NCI-H2196 treated with DMSO at 0.1 percent for 48 hours (cell line): ENCODE data around the gene GJA1.
"Not testable (repeated sequence)": the region's sequence is repeated elsewhere in the genome, so short reads cannot be mapped to it uniquely, and the experiment has no call there.

Source experiments
- DNase-seq: peaks from one replicate; lab custom pipeline; 2025; ENCODE audit not compliant: unreplicated experiment; lab: John Stamatoyannopoulos, UW

The GJA1 gene

DNA sequence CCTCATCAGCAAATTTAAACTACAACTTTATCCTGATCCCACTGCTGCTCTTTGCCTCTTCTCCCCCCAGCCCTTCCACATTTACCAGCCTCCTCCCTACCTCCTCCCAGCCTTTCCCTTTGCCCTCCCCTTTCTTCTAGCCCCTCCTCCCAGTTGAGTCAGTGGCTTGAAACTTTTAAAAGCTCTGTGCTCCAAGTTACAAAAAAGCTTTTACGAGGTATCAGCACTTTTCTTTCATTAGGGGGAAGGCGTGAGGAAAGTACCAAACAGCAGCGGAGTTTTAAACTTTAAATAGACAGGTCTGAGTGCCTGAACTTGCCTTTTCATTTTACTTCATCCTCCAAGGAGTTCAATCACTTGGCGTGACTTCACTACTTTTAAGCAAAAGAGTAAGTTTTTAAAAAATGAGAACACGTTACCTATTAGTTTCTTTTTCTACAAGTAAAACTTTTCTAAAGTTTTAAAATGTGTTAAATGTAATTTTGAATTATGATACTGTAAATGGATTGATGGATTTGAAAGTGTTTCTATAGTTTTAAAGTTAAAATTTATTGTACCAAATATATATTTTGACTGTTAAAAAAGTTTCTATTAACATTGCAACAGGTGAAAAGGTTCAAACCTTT lies at the start of gene GJA1:
TSS of gene GJA1 (plus strand) at position 203 of the 626 bp plus-strand sequence. CDS start 11,202 bp downstream, outside the sequence.
- DNase-seq, result no peak

DNA sequence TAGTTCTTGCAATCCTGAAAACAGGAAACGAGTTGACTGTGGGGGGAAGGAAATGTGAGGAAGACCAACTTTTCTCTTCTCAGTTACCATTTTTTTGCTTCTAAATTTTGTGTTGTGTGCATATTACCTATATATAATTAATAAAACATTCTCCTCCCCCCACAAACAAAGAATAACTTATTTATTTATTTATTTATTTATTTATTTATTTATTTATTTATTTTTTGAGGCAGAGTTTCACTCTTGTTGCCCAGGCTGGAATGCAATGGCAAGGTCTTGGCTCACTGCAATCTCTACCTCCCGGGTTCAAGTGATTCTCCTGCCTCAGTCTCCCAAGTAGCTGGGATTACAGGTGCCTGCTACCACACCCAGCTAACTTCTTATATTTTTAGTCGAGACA lies 48.9 kb upstream of the GJA1 start:
- DNase-seq, result not testable (repeated sequence)

DNA sequence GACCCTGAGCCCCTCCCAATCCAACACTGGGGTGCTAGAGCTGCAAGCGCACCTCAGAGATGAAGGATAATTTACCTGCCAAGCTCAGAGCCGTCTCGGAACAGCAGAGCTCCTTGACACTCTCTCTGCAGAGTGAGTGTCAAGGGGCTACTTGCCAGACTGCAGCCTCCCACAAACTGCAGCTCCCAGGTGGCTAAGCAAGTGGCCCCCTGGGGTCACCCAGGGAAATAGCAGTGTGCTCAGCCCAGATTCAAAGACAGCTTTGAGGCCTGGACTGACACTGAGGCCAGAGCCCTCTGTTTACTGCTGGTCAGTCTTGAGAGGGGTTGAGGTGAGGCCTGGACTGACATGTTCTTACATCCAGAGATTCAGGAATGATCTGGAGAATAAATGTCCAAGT lies 46.0 kb upstream of the GJA1 start:
- no peak for DNase-seq

DNA sequence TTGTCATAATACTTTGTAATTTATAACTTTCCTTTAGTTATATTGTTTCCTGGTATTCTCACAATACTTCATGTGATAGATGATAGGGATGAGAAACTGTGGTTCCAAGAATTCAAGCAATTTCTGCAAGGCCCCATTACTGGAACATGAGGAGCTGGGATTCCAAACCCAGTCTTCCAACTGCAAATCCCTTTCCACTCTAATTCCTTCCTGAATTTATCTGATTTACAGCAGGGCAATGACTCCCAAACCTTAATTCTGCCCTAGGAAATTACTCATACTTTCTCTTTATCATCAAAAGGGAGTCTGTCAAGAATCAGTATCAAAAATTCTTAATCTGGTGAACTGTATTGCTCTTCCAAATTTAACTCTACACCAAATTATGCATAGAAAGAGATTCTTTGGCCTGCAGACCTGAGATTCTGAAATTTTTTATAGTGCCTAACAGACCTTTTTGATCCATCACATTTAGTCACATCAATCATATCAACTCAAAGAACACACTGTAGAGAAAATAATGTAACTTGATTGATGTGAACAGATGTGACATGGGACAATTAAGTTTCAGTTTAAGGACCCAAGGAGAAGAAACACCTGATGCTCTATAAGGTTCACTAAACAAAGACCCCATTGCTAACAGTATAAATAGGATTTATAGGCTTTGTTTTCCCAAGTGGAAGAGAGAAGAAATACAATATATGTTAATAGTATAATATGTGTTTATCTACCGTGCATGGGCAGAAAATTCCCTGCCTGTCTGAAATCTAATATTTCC lies 41.5 kb upstream of the GJA1 start:
- DNase-seq, result no peak

DNA sequence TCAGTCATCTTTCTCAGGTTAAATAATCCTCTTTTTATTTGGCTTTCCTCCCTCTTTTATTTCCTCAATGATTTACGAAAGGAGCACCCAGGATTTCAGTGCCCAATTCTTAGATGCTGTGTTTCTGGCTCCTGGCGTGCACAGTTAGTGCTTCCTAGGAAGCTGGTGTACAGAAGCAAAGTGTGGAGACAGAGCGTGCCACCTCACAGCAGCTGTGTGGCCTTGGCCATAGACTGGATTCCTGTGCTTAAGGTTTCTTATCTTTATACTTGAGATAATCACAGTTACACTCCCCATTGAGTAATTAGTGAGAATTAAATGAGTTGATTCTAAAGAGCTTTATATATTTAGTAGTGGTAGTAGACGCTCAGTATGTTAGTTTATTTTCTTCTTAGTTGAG lies 39.7 kb upstream of the GJA1 start:
- no peak for DNase-seq

DNA sequence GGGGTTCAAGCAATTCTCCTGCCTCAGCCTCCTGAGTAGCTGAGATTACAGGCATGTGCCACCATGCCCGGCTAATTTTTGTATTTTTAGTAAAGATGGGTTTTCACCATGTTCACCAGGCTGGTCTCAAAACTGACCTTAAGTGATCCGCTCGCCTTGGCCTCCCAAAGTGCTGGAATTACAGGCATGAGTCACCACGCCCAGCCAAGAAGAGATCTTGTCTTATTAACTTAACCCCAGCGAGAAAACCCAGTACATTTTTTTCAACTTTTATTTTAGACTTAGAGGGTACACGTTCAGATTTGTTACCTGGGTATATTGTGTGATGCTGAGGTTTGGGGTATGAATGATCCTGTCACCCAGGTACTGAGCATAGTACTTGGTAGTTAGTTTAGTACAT lies 38.3 kb upstream of the GJA1 start:
- DNase-seq, result not testable (repeated sequence)

DNA sequence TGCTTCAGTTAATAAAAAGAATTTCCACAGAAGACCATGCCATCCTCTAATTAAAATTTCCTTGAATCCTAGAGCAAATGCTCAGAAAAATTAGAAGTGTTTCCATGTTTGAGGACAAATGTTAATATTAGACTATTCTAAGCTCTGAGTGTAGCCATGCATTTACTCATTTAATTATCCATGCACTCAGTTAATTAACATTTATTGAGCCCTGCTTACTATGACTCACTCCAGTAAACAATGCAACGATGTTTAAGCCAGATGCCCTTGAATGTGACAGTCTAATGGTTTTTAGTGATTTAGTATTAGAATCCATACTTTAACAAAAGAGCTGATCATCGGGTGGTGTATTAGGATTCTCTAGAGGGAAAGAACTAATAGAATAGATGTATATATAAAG lies 37.3 kb upstream of the GJA1 start:
- no peak for DNase-seq

DNA sequence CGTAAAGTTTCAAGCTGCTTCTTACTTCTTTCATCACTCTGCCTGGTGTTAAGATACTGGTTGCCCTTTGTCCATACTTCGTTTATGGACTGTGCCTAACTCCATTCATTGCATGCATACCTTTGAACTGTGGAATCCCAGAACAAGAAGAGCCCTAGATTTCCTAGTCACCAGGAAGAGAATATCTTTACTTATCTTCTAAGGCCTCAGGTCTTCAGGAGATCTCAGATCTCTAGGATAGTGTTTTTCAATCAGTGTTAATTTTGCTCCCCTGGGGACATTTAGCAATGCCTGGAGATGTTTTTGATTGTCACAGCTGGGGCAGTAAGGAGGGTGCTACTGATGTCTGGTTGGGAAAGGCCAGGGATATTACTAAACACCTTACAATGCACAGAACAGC lies 35.5 kb upstream of the GJA1 start:
- no peak for DNase-seq

DNA sequence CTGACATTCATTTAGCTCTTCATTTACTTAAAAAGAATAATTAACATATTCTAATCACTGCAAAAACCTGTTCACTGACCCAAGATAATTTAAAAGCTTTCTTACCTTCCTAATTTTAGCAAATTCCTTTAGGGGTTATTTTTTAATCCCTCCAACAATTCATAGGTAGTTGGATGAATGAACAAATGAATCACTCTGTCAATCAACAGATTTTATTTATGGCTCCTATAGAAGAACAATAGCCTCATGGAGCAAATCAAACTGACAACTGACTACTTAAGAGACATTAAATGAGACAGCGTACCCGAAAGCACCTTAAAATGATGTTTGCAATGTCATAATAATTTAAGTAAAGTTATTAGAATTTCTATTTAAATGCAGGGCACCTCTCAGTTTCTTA lies 31.5 kb upstream of the GJA1 start:
- DNase-seq, result no peak

DNA sequence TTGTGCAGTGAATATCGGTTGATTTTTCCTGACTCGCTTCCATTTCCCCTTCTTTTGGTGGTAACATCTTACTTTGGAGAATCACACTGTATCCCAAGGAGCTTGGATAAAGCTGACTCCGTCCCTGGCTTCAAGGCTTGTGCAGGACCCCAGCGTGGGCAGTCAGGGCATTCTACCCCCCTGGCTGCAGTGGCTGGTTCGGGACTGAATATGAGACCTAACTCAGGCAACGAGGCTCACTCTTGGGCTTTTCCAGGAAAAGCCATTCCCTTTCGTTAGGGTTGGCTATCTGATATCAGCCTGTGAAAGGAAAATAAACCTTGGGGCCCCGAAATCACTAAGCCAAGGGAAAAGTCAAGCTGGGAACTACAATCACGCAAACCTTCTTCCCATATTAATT lies 30.1 kb upstream of the GJA1 start:
- DNase-seq, result no peak

DNA sequence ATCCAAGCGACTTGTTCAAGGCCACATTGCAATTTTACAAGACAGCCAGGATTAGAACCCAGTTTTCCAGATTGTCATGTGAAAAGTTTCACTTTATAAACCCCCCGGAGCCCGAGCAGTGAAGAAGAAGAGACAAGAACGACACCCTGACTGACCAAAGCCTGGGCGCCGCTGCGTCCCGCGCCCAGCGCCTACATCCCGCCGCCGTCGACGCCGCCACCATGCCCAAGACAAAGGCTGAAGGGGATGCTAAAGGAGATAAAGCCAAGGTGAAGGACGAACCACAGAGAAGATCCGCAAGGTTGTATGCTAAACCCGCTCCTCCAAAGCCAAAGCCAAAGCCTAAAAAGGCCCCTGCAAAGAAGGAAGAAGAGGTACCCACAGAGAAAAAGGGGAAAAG lies 27.1 kb upstream of the GJA1 start:
- DNase-seq, result no peak

DNA sequence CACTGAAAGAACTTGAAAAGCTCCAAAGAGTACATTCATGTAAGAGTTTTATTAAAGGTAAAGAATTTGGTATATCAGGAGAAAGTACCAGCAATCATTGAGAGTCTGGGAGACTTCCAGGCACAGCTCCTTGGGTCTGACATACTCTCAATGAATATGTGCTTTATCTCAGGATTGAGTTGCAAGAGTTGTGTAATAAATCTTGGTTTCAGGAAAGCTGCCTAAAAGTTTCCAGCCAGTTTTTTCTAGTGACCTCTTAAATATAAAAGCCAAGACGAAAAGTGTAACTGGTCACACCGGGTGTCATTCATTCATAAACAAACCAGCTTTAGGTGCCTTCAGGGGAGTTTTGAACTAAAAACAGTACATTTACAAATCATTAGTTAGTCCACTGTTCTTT lies 21.6 kb upstream of the GJA1 start:
- no peak for DNase-seq

DNA sequence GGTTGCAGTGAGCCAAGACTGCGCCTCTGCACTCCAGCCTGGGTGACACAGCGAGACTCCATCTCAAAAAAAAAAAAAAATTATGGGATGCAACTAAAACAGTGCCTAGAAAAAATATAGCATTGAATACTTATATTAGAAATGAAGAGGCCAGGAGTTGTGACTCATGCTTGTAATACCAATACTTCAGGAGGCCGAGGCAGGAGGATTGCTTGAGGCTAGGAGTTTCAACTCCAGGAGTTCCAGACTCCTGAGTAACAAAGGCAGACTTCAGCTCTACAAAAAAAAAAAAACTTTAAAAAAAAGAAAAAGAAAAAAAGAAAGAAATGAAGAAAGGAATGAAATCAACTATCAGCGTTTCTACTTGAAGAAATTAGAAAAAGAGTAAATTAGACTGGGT lies 17.1 kb upstream of the GJA1 start:
- no peak for DNase-seq

DNA sequence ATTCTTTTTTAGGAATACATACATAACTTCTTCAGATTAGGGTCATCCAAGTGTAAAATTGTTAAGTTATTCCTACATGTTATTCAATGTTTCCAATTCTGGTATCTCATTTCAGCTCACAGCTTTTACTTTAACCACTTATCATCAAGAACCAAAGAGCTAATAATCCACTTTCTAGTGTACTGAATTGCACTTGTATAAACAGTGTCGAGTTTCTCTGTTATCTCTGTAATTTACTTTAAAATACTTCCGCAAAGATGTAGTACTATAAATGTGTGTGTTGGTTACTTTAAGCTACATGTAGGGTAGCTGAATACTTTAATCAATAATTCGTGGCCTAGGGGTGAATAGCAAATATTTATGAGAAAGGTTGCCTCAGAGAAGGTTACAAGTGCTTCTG lies 8.8 kb upstream of the GJA1 start:
- DNase-seq, result no peak

DNA sequence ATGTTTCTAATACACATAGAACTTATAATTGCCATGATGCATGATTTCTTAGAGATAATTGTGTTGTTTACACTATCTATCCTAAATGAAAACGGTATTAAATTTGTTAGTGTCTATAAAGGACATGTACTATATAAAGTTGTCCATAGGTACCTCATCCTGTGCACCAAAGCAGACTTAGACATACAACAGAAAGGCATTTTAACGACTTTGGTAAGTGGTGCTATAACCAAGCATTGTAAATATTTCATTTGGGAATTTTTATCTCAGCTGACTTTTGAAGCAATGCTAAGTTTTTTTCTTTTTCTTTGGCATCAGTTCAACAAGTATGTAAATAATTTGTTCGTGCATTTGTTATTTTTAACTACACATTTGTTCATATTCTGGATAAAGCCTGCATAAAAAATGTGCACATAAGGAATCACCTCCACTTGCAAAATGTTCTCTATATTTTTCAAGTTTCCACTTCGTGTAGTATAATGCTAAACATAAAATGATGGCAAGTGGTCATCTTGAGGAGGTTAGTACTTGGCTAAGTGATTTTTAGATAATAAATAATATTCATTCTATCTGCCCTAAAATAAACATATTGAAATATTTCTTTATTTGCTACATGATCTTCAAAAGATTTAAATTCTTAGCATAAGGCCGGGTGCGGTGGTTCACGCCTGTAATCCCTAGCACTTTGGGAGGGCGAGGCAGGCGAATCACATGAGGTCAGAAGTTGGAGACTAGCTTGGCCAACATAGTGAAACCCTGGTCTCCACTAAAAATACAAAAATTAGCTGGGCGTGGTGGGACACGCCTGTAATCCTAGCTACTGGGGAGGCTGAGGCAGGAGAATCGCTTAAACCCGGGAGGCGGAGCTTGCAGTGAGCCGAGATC lies 6.3 kb upstream of the GJA1 start:
- no peak for DNase-seq

DNA sequence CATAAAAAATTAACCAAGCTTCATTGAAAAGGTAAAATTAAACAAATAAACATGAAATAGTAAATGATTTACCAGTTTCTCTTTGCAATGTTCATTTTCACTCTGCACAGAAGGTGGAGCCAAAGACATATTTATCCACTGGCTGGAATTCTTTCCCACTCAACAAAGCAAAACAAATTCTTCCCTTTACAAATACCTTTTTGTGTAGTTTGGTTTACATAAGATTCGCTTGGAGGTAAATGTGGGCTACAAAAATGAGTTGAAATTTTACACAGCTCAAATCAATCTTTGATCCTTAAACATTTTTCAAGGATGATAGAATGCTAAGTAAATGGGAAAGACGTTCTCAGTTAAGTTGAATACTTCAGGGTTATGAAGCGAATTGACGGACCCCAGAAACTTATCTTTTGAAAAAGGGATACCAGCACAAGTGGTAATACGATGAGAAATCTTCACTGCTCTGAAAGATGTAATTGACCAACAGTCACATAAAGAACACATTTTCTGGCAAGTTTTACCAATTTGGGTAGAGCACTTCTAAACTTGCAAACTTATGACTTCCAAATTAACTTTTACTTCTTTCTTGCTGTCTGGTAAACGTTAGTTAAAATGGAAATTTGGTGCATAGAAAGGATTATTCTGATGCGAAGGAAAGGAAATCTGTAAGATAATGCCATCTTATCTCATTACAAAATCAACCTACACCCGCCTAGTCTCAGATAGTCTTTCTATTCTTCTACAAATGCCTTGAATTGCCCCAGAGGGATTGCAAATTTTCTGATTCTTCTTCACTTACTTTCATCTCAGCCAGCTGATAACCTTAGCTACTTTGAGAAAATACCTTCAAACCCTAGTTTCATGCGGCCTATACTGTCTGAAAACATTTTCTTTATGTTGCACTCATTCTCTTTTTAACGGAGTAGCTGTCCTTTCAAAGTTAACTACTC lies 4.7 kb upstream of the GJA1 start:
- no peak for DNase-seq

DNA sequence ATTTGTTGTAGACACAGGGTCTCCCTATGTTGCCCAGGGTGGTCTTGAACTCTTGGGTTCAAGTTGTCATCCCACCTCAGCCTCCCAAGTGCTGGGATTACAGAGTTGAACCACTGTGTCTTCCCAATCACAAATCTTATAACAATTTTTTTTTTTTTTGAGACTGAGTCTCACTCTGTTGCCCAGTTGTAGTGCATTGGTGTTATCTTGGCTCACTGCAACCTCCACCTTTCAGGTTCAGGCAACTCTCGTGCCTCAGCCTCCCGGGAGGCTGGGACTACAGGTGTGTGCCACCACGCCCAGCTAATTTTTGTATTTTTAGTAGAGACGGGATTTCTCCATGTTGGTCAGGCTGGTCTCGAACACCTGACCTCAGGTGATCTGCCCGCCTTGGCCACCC lies 3.7 kb upstream of the GJA1 start:
- DNase-seq, result not testable (repeated sequence)

DNA sequence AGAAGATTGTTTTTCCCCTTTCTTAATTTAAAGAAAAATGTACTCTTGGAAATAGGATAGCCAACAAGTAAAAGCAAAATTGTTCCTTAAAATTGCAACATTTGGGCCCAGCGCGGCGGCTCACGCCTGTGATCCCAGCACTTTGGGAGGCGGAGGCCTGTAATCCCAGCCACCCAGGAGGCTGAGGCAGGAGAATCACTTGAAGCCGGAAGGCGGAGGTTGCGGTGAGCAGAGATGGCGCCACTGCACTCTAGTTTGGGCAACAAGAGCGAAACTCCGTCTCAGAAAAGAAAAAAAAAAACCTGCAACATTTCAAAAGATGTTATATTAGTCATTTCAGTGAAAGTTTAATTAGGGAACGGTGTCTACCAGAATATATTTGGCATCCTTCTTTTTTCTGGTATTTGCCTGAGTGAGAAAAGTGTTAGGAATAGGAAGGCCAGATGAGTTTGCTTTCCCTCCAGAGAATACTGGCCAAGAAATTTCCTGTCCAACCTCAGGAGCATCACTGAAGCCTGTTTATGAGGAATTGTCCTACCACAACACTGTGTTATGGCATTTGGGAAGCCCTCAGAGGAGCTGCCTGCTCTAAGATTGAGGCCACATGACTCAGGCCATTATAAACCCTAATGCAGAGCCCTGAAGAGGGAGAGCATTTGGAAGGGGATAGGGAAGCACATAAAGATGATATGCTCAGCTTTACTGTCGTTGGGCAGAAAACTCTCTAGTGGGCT lies 1.2 kb upstream of the GJA1 start:
- DNase-seq, result no peak

DNA sequence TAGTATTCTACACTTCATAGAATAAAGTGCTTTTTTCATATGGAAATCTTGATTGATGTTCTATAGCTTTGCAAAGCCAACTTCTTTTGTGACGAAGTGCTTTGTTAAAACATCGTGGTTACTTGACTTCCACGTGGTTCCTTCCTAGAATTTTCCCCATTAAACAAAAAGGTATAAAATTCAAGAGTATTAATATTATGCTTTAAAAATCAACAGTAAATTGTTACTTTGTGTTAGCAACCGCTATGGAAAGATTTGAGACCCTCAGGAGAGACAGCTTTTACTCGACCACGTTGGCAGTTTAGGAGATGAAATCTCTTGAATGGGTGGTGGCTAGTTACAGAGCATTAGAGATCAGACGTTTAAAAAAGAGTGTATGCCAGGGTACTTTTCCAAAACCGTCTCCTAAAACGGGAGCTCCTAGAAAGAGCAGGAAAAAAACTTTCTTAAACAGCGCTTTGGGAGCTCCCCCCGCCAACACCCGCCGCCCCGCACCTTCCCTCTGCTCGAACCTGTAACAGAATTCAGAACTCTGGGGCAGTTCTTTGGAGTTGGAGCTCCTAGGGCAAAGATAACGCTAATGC lies 920 bp downstream of the GJA1 start:
- DNase-seq, result no peak
